Measurements from ENCODE around the gene NF1.
"Not testable (repeated sequence)": the region's sequence is repeated elsewhere in the genome, so short reads cannot be mapped to it uniquely, and the experiment has no call there.

Gene NF1

GRCh38 chr17:31198666-31199065, 103.9 kb downstream of the NF1 start:
- DNase-seq (ENCODE audit: low read depth), result not testable (repeated sequence)

- DNase-seq (ENCODE audit: low read depth), result no peak
Observed at GRCh38 chr17:31200287-31200686, 105.5 kb downstream of the NF1 start.

- DNase-seq (ENCODE audit: low read depth), result no peak
Observed at GRCh38 chr17:31202968-31203367, 108.2 kb downstream of the NF1 start.

- DNase-seq (ENCODE audit: low read depth), result no peak
Observed at GRCh38 chr17:31211352-31212012, 116.7 kb downstream of the NF1 start.

GRCh38 chr17:31216031-31216751, 121.4 kb downstream of the NF1 start:
- no peak for DNase-seq (ENCODE audit: low read depth)

- DNase-seq (ENCODE audit: low read depth), result no peak
Observed at GRCh38 chr17:31224366-31224765, 129.6 kb downstream of the NF1 start.

- no peak for DNase-seq (ENCODE audit: low read depth)
Observed at GRCh38 chr17:31225831-31226230, 131.1 kb downstream of the NF1 start.

GRCh38 chr17:31226373-31226772, 131.6 kb downstream of the NF1 start:
- DNase-seq (ENCODE audit: low read depth), result no peak

- no peak for DNase-seq (ENCODE audit: low read depth)
Observed at GRCh38 chr17:31226950-31227349, 132.2 kb downstream of the NF1 start.

GRCh38 chr17:31231852-31232251, 137.1 kb downstream of the NF1 start:
- no peak for DNase-seq (ENCODE audit: low read depth)

- no peak for DNase-seq (ENCODE audit: low read depth)
Observed at GRCh38 chr17:31235110-31235509, 140.3 kb downstream of the NF1 start.

GRCh38 chr17:31236137-31236536, 141.4 kb downstream of the NF1 start:
- DNase-seq (ENCODE audit: low read depth), result no peak

GRCh38 chr17:31236712-31237111, 141.9 kb downstream of the NF1 start:
- no peak for DNase-seq (ENCODE audit: low read depth)

GRCh38 chr17:31241116-31241515, 146.3 kb downstream of the NF1 start:
- no peak for DNase-seq (ENCODE audit: low read depth)

- no peak for DNase-seq (ENCODE audit: low read depth)
Observed at GRCh38 chr17:31248986-31249834, 154.4 kb downstream of the NF1 start.

- no peak for DNase-seq (ENCODE audit: low read depth)
Observed at GRCh38 chr17:31249835-31250141, 155.0 kb downstream of the NF1 start.

GRCh38 chr17:31250229-31250628, 155.5 kb downstream of the NF1 start:
- no peak for DNase-seq (ENCODE audit: low read depth)

- DNase-seq (ENCODE audit: low read depth), result no peak
Observed at GRCh38 chr17:31251105-31251969, 156.6 kb downstream of the NF1 start.

- no peak for DNase-seq (ENCODE audit: low read depth)
Observed at GRCh38 chr17:31251970-31252328, 157.2 kb downstream of the NF1 start.

- no peak for DNase-seq (ENCODE audit: low read depth)
Observed at GRCh38 chr17:31252741-31253140, 158.0 kb downstream of the NF1 start.

GRCh38 chr17:31254654-31255053, 159.9 kb downstream of the NF1 start:
- no peak for DNase-seq (ENCODE audit: low read depth)

GRCh38 chr17:31256936-31257335, 162.2 kb downstream of the NF1 start:
- DNase-seq (ENCODE audit: low read depth), result no peak

Measured in activated T-helper 1 cell treated with Interleukin-2 at 50 U/mL for 16 hours (primary cell).